CD4-positive, CD25-positive, alpha-beta regulatory T cell (primary cell): Measurements from ENCODE around the gene TBC1D4. TPM values are rescaled to one million over a fixed set of nuclear protein-coding genes. Genes with fewer than 3 reads are reported as not detected.

Experiments
- ATAC-seq, 2 donors: fragments of 150-1000 bp; cut with Tn5 transposase; one replicate each; pipeline ENCODE4 v1.10.0; 2021; ENCODE audit warnings: low read depth in 2 of 2, moderate number of reproducible peaks in 2 of 2, moderate library complexity in 1 of 2
- DNase-seq, 3 donors: peaks; one replicate each; pipeline versions ENCODE4 v3.0.0 to v3.0.0-alpha.2; 2012 to 2022; ENCODE audit warnings: mixed read lengths in 1 of 3
- H3K27ac ChIP-seq: one replicate; pipeline ENCODE4 v1.7.0; 2013; ENCODE audit warnings: mild to moderate bottlenecking, low read length; ENCODE audit not compliant: insufficient read depth, poor library complexity, severe bottlenecking
- H3K27me3 ChIP-seq: one replicate; pipeline ENCODE4 v1.7.0; 2013; ENCODE audit warnings: low read length; ENCODE audit not compliant: control insufficient read depth, insufficient read depth
- H3K36me3 ChIP-seq: one replicate; pipeline ENCODE4 v1.7.0; 2013; ENCODE audit warnings: mild to moderate bottlenecking, low read length, moderate library complexity; ENCODE audit not compliant: control insufficient read depth, insufficient read depth
- H3K4me1 ChIP-seq: 2 replicates; pipeline ENCODE4 v1.7.0; 2013; ENCODE audit warnings: mild to moderate bottlenecking, low read length; ENCODE audit not compliant: insufficient read depth, control insufficient read depth, poor library complexity, severe bottlenecking
- H3K4me3 ChIP-seq: one replicate; pipeline ENCODE4 v1.7.0; 2013; ENCODE audit warnings: low read depth, mild to moderate bottlenecking, low read length, moderate library complexity
- H3K9me3 ChIP-seq, 2 experiments: 1 replicate in 1 of 2; 2 replicates in 1 of 2; pipeline ENCODE4 v1.7.0; 2013; ENCODE audit warnings: low read length in 2 of 2, mild to moderate bottlenecking in 1 of 2, moderate library complexity in 1 of 2; ENCODE audit not compliant: control insufficient read depth in 2 of 2
- H3K27ac Mint-ChIP-seq, 3 donors: one replicate each; pipeline ENCODE4 v1.8.0; 2020 to 2022; ENCODE audit warnings: mild to moderate bottlenecking in 3 of 3, mixed read lengths in 3 of 3, moderate library complexity in 2 of 3
- H3K27me3 Mint-ChIP-seq: one replicate; pipeline ENCODE4 v1.8.0; 2022; ENCODE audit warnings: mild to moderate bottlenecking, mixed read lengths
- H3K36me3 Mint-ChIP-seq: one replicate; pipeline ENCODE4 v1.8.0; 2020; ENCODE audit warnings: mixed read lengths
- H3K4me1 Mint-ChIP-seq, 4 donors: one replicate each; pipeline ENCODE4 v1.8.0; 2020 to 2022; ENCODE audit warnings: mixed read lengths in 4 of 4, mild to moderate bottlenecking in 1 of 4
- H3K4me3 Mint-ChIP-seq, 4 donors: one replicate each; pipeline ENCODE4 v1.8.0; 2020 to 2022; ENCODE audit warnings: mild to moderate bottlenecking in 4 of 4, mixed read lengths in 4 of 4, moderate library complexity in 3 of 4
- H3K9me3 Mint-ChIP-seq, 7 donors: one replicate each; pipeline ENCODE4 v1.8.0; 2020 to 2022; ENCODE audit warnings: mixed read lengths in 7 of 7, mild to moderate bottlenecking in 3 of 7, moderate library complexity in 2 of 7
- polyA plus RNA-seq, 4 donors: library from polyadenylated mRNA; unstranded; fragments of 300-500 nt; fragmentation: Illumina TruSeq; gene quantifications; one replicate each; pipeline ENCODE4 v1.2.3, GENCODE V29; 2021
- total RNA-seq: library from RNA; stranded (reverse); gene quantifications from one replicate; pipeline ENCODE4 v1.2.3, GENCODE V29; 2022

The TBC1D4 gene
- total and polyA plus RNA-seq, 5 donors from 2014 or later: 100 to 145 (median 123) TPM

DNA sequence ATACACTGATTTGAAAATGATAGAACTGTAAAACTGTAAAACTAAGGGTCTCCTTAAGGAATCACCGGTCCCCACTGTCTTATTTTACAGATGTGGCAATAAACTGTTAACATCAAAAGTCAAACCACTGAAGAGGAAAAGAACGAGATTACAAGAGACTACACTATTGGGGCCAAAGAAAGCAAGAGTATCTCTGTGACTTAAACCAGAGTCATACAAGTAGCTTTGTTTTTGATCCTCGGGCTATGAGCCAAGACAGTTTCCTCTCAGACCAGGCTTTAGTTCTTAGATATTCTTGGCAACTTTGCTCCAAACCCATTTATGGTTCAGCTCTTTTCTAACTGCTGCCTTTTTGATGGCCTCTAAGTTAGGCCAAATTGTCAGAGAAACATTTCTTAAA lies 113.8 kb downstream of the TBC1D4 start:
- Histone ChIP-seq H3K4me1 (peaks cover 5% of the 10 kb centered on the region), H3K27ac (no peak overlapping the region), H3K9me3 (no peaks in the 10 kb centered on the region), H3K27me3 (no peaks in the 10 kb centered on the region), H3K4me3 (no peak overlapping the region), H3K36me3 (no peaks in the 10 kb centered on the region)
- no peak overlapping the region for H3K27ac Mint-ChIP-seq
- no peaks in the 10 kb centered on the region for H3K36me3 Mint-ChIP-seq
- peaks cover 12 to 24% (median 15%) of the 10 kb centered on the region in 4 donors for H3K4me1 Mint-ChIP-seq
- no peaks in the 10 kb centered on the region for H3K9me3 Mint-ChIP-seq
- no peak overlapping the region for H3K4me3 Mint-ChIP-seq
- H3K27me3 Mint-ChIP-seq: no peaks in the 10 kb centered on the region
- ATAC-seq (no peak), DNase-seq (no peak)

DNA sequence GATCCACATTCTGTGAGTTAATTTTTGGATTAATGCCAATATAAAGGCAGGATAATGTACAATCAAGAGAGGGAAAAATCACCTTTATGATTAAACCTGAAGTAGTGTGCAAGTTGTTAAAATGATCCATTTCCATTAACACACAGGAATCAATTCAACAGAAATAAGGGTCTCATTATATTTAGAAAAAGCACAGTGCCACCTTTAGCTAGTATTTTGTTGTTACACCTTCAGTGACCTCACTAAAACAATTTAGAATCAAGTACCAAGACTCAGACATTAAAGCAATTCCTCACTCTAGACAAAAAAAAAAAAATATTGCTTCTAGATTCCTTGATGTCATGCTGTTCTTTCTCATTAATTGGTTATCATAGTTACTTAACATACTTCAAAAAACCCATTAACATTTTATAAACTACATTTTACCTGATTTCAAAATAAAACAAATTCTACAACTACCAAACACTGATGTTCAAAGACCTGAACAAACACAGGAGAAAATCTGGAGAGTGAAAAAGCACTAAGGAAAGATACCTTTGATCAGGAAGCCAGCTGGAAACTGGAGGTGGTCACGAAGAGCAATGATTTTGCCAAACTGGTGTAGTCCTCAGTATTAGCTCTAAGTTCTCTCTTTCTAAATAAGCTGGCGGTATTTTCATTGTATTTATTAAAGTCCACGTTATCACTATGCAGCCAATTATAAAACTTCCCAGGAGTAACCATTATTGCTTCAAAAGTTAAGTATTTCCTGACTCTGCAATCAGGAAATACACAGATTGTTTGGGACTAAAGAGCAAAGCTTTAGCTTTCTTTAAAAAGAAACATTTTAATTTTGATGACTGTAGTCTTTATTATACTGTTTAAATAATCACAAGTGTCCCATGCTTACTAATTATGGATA lies 115.3 kb downstream of the TBC1D4 start:
- peak overlapping the region in 2 of 3 donors; percentile 2 to 33 for H3K27ac Mint-ChIP-seq
- peak in 1 of 3 donors; percentile 16 for DNase-seq
- H3K4me3 Mint-ChIP-seq: peak overlapping the region in 3 of 4 donors; percentile 52 to 68 (median 54)

GRCh38 chr13:75365724-75366173 lies 116.2 kb downstream of the TBC1D4 start:
- Mint-ChIP-seq H3K4me1 (peaks cover 12 to 29% (median 15%) of the 10 kb centered on the region in 4 donors), H3K4me3 (peak overlapping the region; percentile 0 to 68 (median 53)), H3K27ac (peak overlapping the region in 2 of 3 donors; percentile 2 to 33), H3K36me3 (no peaks in the 10 kb centered on the region), H3K27me3 (no peaks in the 10 kb centered on the region), H3K9me3 (no peaks in the 10 kb centered on the region)
- ATAC-seq (peak; percentile 75 to 78), DNase-seq (peak in 2 of 3 donors; percentile 15 to 69)
- H3K36me3 ChIP-seq: no peaks in the 10 kb centered on the region
- H3K27me3 ChIP-seq: no peaks in the 10 kb centered on the region
- peaks cover 5% of the 10 kb centered on the region for H3K4me1 ChIP-seq
- H3K9me3 ChIP-seq: no peaks in the 10 kb centered on the region
- H3K27ac ChIP-seq: peak overlapping the region; percentile 11
- H3K4me3 ChIP-seq: peak overlapping the region; percentile 56

More for the DNA sequence above, 115.3 kb downstream of the TBC1D4 start:
- Histone ChIP-seq H3K27ac (no peak overlapping the region), H3K9me3 (no peaks in the 10 kb centered on the region), H3K27me3 (no peaks in the 10 kb centered on the region), H3K36me3 (no peaks in the 10 kb centered on the region), H3K4me1 (peaks cover 5% of the 10 kb centered on the region), H3K4me3 (peak overlapping the region; percentile 56)
- ATAC-seq: no peak
- H3K4me1 Mint-ChIP-seq: peaks cover 12 to 29% (median 15%) of the 10 kb centered on the region in 4 donors
- H3K36me3 Mint-ChIP-seq: no peaks in the 10 kb centered on the region
- H3K27me3 Mint-ChIP-seq: no peaks in the 10 kb centered on the region
- H3K9me3 Mint-ChIP-seq: no peaks in the 10 kb centered on the region

DNA sequence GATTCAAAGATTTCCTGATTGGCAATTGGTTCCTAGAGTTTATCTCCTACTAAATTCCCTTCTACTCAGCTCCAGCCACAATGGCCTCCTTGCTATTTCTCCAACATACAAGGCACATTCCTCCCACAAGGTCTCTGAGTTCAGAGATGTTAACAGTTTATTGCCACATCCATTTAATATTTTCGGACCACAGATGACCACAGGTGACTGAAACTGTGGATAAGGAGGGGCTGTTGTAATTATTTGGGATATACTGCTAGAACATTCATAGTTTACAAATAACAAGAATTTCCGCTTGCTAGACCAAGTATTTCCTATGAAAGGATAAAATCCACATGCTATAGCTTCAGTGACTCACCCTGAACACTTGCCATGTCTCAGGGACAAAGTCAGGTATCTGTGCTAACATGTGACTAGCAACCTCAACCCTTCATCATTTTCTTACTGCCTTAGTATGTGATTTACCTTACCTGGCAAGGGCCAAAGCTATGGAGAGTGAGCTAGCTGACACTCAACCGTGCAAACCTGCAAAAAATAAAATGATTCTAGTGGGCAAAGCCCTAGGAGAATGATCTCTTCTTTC lies 117.7 kb downstream of the TBC1D4 start:
- H3K27ac Mint-ChIP-seq: peak overlapping the region in 1 of 3 donors; percentile 33
- Histone ChIP-seq H3K4me1 (peaks cover 5% of the 10 kb centered on the region), H3K27me3 (no peaks in the 10 kb centered on the region), H3K27ac (no peak overlapping the region), H3K4me3 (no peak overlapping the region), H3K36me3 (no peaks in the 10 kb centered on the region), H3K9me3 (no peaks in the 10 kb centered on the region)
- H3K4me1 Mint-ChIP-seq: peaks cover 12 to 29% (median 15%) of the 10 kb centered on the region in 4 donors
- H3K27me3 Mint-ChIP-seq: no peaks in the 10 kb centered on the region
- H3K36me3 Mint-ChIP-seq: no peaks in the 10 kb centered on the region
- no peak for DNase-seq
- H3K9me3 Mint-ChIP-seq: no peaks in the 10 kb centered on the region
- no peak for ATAC-seq
- H3K4me3 Mint-ChIP-seq: no peak overlapping the region

GRCh38 chr13:75363371-75363770 lies 118.6 kb downstream of the TBC1D4 start:
- Histone ChIP-seq H3K27me3 (no peaks in the 10 kb centered on the region), H3K27ac (no peak overlapping the region), H3K36me3 (no peaks in the 10 kb centered on the region), H3K4me3 (no peak overlapping the region), H3K9me3 (no peaks in the 10 kb centered on the region), H3K4me1 (peaks cover 5% of the 10 kb centered on the region)
- peak in 1 of 3 donors; percentile 13 for DNase-seq
- H3K27ac Mint-ChIP-seq: no peak overlapping the region
- no peak overlapping the region for H3K4me3 Mint-ChIP-seq
- no peak for ATAC-seq
- peaks cover 12 to 29% (median 15%) of the 10 kb centered on the region in 4 donors for H3K4me1 Mint-ChIP-seq
- H3K36me3 Mint-ChIP-seq: no peaks in the 10 kb centered on the region
- H3K9me3 Mint-ChIP-seq: no peaks in the 10 kb centered on the region
- H3K27me3 Mint-ChIP-seq: no peaks in the 10 kb centered on the region

GRCh38 chr13:75362026-75362425 lies 119.9 kb downstream of the TBC1D4 start:
- Histone ChIP-seq H3K36me3 (no peaks in the 10 kb centered on the region), H3K27me3 (no peaks in the 10 kb centered on the region), H3K27ac (no peak overlapping the region), H3K4me1 (peaks cover 5% of the 10 kb centered on the region), H3K4me3 (no peak overlapping the region), H3K9me3 (no peaks in the 10 kb centered on the region)
- Mint-ChIP-seq H3K9me3 (no peaks in the 10 kb centered on the region), H3K4me1 (peaks cover 17 to 29% (median 24%) of the 10 kb centered on the region in 4 donors), H3K27me3 (no peaks in the 10 kb centered on the region), H3K36me3 (no peaks in the 10 kb centered on the region), H3K4me3 (no peak overlapping the region), H3K27ac (no peak overlapping the region)
- no peak for ATAC-seq
- DNase-seq: no peak

DNA sequence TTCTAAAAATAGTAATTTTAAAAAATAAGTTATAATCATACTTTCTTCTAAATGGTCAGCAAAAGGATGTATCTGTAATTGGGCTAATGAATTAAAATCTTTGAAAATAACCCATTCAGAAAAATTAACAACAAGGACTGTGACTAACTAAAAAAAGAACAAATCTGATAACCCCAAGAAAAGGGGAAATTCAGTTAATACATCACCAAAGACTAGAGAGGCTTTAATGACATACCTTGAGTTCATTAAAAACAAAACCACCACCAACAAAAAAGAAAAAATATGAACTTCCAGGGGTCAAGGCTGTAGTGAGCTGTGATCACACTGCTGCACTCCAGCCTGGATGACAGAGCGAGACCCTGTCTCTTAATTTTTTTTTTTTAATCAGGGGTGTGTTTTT lies 121.8 kb downstream of the TBC1D4 start:
- Histone ChIP-seq H3K9me3 (no peaks in the 10 kb centered on the region), H3K4me1 (no peaks in the 10 kb centered on the region), H3K36me3 (no peaks in the 10 kb centered on the region), H3K27ac (no peak overlapping the region), H3K4me3 (no peak overlapping the region), H3K27me3 (no peaks in the 10 kb centered on the region)
- DNase-seq (no peak), ATAC-seq (no peak)
- H3K9me3 Mint-ChIP-seq: no peaks in the 10 kb centered on the region
- no peaks in the 10 kb centered on the region for H3K36me3 Mint-ChIP-seq
- no peak overlapping the region for H3K27ac Mint-ChIP-seq
- peaks cover 6 to 18% (median 10%) of the 10 kb centered on the region in 4 donors for H3K4me1 Mint-ChIP-seq
- no peaks in the 10 kb centered on the region for H3K27me3 Mint-ChIP-seq
- H3K4me3 Mint-ChIP-seq: no peak overlapping the region
